MM.1S (cell line): ENCODE data around the gene BCHE.

Experiments
- CTCF ChIP-seq: fragments of 300-600 bp; sonication (generic); IDR thresholded peaks from 2 replicates; pipeline ENCODE4 v1.5.1; 2016; ENCODE audit warnings: antibody characterized with exemption, low read length, mixed read lengths
- EZH2 ChIP-seq: fragments of 300-600 bp; sonication (generic); optimal IDR thresholded peaks from 2 replicates; pipeline ENCODE3; 2017; ENCODE audit warnings: low read depth, mild to moderate bottlenecking, antibody characterized with exemption, low read length, mixed read lengths

GRCh38 chr3:165768680-165769079 is 68.5 kb downstream of the BCHE start:
- no peak for TF ChIP-seq CTCF
- TF ChIP-seq EZH2: no peak
